Glomerular visceral epithelial cell (primary cell): ENCODE results near the gene PATJ.
"Not testable (repeated sequence)": the region's sequence is repeated elsewhere in the genome, so short reads cannot be mapped to it uniquely, and the experiment has no call there.

Source experiments
- DNase-seq: peaks from one replicate; pipeline ENCODE4 v3.0.0-alpha.2; 2016; ENCODE audit errors: extremely low spot score

The PATJ gene

DNA sequence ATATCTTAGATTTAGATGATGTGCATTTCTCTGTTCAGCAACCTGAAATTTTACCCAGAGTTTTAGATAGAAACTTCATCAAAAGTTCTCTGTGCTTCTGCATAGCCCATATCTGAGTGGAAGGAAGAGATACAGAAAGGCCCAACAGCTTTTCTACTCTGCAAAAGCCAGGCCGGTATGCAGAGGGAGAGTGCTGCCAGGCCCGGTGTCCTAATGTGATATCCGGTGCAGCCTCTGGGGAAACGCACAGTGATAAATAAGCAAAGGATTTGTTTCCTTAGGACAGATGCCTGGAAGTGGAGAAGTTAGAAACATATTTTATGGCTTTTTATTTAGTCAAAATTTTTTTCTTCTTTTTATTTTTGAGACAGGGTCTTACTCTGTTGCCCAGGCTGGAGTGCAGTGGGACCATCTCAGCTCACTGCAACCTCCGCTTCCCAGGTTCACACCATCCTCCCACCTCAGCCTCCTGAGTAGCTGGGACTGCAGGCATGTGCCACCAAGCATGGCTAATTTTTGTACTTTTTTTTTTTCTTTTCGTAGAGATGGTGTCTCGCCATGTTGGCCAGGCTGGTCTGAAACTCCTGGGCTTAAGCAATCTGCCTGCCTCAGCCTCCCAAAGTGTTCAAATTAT is 145.8 kb downstream of the PATJ start:
- DNase-seq: no peak

GRCh38 chr1:61888808-61889207 is 146.5 kb downstream of the PATJ start:
- no peak for DNase-seq

DNA sequence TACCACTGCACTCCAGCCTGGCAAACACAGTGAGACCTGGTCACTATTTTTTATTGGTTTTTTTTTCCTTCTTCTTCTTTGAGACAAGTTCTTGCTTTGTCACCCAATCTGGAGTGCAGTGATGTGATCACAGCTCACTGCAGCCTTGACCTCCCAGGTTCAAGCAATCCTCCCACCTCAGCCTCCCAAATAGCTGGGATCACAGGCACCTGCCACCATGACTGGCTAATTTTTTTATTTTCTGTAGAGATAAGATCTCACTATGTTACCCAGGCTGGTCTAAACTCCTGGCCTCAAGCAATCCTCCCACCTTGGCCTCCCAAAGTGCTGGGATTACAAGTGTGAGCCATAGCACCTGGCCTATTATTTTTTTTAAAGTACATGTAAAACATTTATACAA is 148.2 kb downstream of the PATJ start:
- DNase-seq: not testable (repeated sequence)

DNA sequence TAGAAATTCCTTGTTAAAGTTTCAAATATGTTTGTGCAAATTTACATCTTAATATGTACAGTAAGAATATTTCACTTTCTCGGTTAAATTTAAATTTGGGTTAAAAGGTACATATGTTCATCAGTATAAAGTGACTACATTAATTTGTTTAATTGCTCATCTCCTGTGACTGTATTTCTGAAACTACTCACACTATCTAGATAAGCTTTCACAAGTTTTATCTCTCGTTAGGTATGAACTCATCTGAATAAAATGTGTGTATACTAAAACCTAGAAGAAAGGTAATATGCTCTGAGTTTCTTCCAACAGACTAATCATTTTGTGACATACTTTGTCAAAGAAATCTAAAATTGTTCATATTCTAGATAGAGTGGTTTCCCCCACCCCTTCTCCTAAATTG is 150.7 kb downstream of the PATJ start:
- no peak for DNase-seq

DNA sequence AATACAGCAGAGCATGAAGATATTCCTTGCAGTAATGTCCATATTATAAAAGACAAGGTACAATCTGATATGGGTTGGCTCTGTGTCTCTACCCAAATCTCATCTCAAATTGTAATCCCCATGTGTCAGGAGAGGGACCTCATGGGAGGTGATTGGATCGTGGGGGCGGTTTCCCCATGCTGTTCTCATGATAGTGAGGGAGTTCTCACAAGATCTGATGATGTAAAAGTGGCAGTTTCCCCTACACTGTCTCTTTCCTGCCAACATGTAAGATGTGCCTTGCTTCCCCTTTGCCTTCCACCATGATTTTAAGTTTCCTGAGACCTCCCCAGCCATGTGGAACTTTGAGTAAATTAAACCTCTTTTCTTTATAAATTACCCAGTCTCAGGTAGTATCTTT is 152.0 kb downstream of the PATJ start:
- not testable (repeated sequence) for DNase-seq

DNA sequence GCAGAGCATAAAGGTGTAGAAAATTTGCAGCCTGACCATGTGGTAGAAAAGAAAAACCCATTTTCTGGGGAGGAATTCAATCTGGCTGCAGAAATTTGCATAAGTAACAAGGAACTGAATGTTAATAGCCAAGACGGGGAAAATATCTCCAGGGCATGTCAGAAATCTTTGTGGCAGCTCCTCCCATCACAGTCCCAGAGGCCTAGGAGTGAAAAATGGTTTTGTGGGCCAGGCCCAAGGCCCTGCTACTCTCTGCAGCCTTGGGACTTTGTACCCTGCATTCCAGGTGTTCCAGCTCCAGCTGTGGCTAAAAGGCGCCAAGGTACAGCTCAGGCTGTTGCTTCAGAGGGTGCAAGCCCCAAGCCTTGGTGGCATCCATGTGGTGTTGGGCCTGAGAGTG is 152.9 kb downstream of the PATJ start:
- no peak for DNase-seq

GRCh38 chr1:61898658-61899057 is 156.4 kb downstream of the PATJ start:
- DNase-seq: no peak

GRCh38 chr1:61904354-61904753 is 162.1 kb downstream of the PATJ start:
- no peak for DNase-seq

GRCh38 chr1:61907102-61907501 is 164.8 kb downstream of the PATJ start:
- no peak for DNase-seq

GRCh38 chr1:61910035-61910434 is 167.8 kb downstream of the PATJ start:
- no peak for DNase-seq

DNA sequence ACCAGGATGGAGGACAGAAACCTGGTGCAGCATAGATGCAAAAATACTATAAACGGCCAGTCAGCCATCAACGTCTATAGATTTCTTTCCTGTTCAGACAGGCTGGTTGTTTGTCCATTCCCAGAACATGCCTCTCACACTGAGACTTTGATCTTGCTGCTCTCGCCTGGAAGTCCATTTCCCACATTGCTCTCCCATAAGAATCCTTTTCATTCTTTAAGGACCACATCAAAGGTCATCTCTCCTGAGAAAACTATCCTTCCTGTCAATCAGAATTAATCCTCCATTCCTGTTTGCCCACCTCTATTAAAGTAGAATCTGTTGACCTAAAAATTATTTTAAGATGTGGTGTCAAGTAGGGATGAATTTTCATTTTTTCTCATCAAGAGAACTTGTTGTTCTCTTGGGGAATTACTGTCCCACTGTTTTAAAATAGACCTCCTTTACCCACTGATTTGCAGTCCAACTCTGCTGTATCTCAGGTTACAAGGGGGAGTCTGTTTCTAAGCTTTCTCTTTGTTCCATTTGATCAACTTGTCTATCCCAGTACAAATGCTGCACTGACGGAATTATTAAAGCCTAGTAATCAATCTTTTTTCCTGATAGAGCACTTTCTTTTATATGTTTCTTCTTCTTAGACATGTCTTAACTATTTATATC is 172.7 kb downstream of the PATJ start:
- DNase-seq: no peak

GRCh38 chr1:61921435-61921834 is 179.2 kb downstream of the PATJ start:
- DNase-seq: no peak

DNA sequence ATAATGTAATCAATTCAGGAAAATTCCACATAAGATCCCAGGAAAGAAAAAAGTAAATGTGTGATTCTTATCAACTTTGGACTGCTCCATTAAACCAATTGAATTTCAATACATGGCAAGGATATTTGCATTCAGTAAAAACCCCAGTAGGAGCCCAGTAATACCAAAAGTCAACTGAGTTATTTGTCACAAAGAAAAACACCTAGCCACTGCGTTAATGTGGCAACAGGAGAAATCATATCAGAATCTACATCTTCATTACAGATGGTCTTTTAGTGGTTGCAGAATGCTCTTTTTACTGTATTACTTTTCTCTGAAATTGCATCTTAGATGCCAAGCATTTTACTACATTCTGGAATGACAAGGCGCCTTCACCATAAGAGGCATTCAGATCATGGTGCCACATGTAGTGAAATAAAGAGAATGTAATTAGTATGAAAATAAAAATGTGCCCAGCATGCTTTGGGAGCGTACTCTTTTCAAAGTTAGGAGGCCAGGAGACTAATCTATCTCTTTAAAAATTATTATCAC is 180.7 kb downstream of the PATJ start:
- no peak for DNase-seq

DNA sequence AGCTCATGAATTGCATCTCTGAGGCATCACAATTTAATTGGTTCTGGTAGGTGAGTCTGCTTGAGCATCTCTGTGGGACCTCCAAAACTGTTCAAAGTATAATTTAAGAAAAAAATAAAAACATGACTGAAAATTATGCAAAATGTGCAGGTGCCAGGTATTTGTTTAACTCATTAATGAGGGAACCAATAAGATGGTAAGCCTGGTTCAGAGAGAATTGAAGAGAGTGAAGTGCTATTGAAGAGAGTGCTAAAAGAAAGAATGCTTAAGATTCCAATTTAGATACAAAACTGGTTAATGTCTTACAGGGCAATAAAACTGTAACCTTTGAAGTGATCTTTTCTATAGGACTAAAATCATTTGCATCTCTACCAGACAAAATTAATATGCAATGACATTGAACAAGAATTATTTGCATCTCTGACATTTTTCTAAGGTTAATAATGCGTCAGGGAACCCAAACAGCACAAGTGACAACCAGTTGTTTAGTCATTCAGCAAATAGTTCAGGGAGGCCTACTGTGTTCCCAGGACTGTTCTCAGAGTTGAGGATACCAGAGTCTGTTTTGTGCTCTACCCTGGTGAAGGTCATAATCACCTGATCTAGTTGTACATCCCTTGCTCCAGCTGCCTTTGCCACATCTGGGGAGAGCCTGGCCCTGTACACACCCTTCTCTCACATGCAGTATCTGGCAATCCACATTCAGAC is 183.5 kb downstream of the PATJ start:
- DNase-seq: no peak

DNA sequence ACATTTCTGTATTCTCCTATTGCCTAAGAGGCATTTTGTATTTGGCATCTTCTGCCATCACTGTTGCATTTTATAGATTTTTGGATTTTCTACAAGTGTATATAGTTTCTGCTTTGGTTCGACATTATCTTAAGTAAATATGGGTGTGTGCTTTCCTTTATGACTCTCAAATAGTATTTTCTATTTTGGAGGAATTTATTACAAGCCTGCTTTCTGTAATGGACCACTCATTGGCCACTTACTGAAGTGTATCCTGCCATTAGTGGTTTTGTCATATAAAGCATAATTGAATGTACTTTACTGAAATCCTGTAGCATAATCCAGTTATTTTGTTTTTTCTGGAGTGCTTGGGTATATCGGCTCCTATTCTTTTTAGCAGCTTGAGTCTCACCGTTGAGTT is 184.3 kb downstream of the PATJ start:
- DNase-seq: no peak

GRCh38 chr1:61930116-61930645 is 187.9 kb downstream of the PATJ start:
- DNase-seq: no peak

GRCh38 chr1:61931587-61932279 is 189.5 kb downstream of the PATJ start:
- DNase-seq: no peak

GRCh38 chr1:61935516-61935915 is 193.2 kb downstream of the PATJ start:
- DNase-seq: no peak

- no peak for DNase-seq
Measured at GRCh38 chr1:61936839-61937238, 194.6 kb downstream of the PATJ start.

DNA sequence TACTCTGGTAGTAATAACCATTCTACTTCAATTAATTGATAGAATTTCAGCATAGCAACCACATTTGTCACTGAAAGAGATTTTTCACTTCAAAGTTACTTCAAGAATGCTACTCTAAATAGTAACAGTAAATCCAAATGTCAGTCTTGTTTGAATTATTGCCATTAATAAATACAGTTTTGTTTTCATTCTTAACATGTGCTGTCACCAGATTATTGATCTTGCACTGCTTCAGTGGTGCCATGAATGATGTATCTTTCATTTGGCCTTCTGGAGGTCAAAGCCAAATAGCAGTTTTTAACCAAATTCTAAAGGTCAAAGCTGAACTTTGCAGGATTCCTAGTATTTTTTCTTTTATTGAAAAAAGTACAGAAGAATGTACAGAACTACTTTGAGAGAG is 199.5 kb downstream of the PATJ start:
- no peak for DNase-seq

- DNase-seq: no peak
Measured at GRCh38 chr1:61942856-61943255, 200.6 kb downstream of the PATJ start.

GRCh38 chr1:61948685-61949084 is 206.4 kb downstream of the PATJ start:
- not testable (repeated sequence) for DNase-seq
